ENCODE data around the gene MRPL37. TPM values are rescaled to one million over a fixed set of nuclear protein-coding genes. Genes with fewer than 3 reads are reported as not detected.
"Not testable (repeated sequence)": the region's sequence is repeated elsewhere in the genome, so short reads cannot be mapped to it uniquely, and the experiment has no call there.

MRPL37 gene
- total and polyA plus RNA-seq, 8 donors, result 24.8 to 111 (median 50.9) TPM

- Histone ChIP-seq H3K27me3 (no peaks in the 10 kb centered on the region), H3K36me3 (peaks cover 10 to 34% (median 29%) of the 10 kb centered on the region in 4 donors), H3K4me3 (peak overlapping the region; percentile 77 to 100 (median 96)), H3K4me1 (peaks cover 14 to 45% (median 31%) of the 10 kb centered on the region in 4 donors), H3K9me3 (no peaks in the 10 kb centered on the region), H3K27ac (peak overlapping the region; percentile 70 to 90 (median 83))
- intact Hi-C loops (cut with DNase I; ENCODE audit: low total_unique reads), result no loop called here
- DNase-seq, result no peak
- WGBS, 5 donors, result 0 to 2% (median 1%) methylated on average over 7 to 15 of the region's 15 CpGs
- no peak for TF ChIP-seq EP300 (IDR thresholded peaks at IDR 0.05)
- no peak for TF ChIP-seq CTCF (IDR thresholded peaks at IDR 0.05)
- no peak for TF ChIP-seq POLR2AphosphoS5 (IDR thresholded peaks at IDR 0.05)
Measured at GRCh38 chr1:54200519-54200997, 591 bp downstream of the MRPL37 start.

DNA sequence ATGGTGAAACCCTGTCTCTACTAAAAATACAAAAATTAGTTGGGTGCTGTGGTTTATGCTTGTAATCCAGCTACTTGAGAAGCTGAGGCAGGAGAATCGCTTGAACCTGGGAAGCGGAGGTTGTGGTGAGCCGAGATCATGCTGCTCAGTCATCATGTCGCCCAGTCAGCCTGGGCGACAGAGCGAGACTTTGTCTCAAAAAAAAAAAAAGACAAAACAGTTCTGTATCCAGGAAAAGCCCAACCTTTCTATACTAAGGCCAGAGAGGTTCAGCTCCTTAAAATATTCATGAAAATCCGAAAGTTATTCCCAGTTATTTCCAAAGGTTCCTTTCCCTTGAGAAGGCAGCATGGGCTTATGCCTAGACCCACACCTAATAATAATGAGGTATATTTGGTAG, 4.2 kb downstream of the MRPL37 start:
- Histone ChIP-seq H3K27ac (no peak overlapping the region), H3K36me3 (peaks cover 30 to 62% (median 58%) of the 10 kb centered on the region in 4 donors), H3K4me3 (no peak overlapping the region), H3K27me3 (no peaks in the 10 kb centered on the region), H3K9me3 (no peaks in the 10 kb centered on the region), H3K4me1 (peaks cover 12 to 39% (median 26%) of the 10 kb centered on the region in 4 donors)
- no peak for DNase-seq
- WGBS, 5 donors, result 79 to 82% (median 81%) methylated on average over 7 of the region's 7 CpGs
- TF ChIP-seq POLR2A (IDR thresholded peaks at IDR 0.05), result no peak
- no peak for TF ChIP-seq CTCF (IDR thresholded peaks at IDR 0.05)
- TF ChIP-seq POLR2AphosphoS5 (IDR thresholded peaks at IDR 0.05), result no peak
- TF ChIP-seq EP300 (IDR thresholded peaks at IDR 0.05), result no peak
- intact Hi-C loops (cut with DNase I; ENCODE audit: low total_unique reads), result no loop called here

- H3K36me3 ChIP-seq, result peaks cover 61 to 91% (median 89%) of the 10 kb centered on the region in 4 donors
- intact Hi-C loops (cut with DNase I; ENCODE audit: low total_unique reads), result no loop called here
Measured at GRCh38 chr1:54207287-54207686, 7.3 kb downstream of the MRPL37 start.

GRCh38 chr1:54207896-54208295, 7.9 kb downstream of the MRPL37 start:
- H3K27me3 ChIP-seq; H3K27ac ChIP-seq; H3K4me3 ChIP-seq; DNase-seq; H3K9me3 ChIP-seq; H3K4me1 ChIP-seq; intact Hi-C loops (cut with DNase I; ENCODE audit: low total_unique reads): not testable (repeated sequence)
- 60 to 71% (median 63%) methylated on average over 4 of the region's 4 CpGs for WGBS, 5 donors
- H3K36me3 ChIP-seq, result peaks cover 67 to 94% (median 92%) of the 10 kb centered on the region in 4 donors

More at GRCh38 chr1:54207287-54207686, 7.3 kb downstream of the MRPL37 start:
- DNase-seq, result no peak
- H3K27me3 ChIP-seq, result no peaks in the 10 kb centered on the region
- TF ChIP-seq EP300 (IDR thresholded peaks at IDR 0.05) (no peak), CTCF (IDR thresholded peaks at IDR 0.05) (no peak), POLR2AphosphoS5 (IDR thresholded peaks at IDR 0.05) (no peak), POLR2A (IDR thresholded peaks at IDR 0.05) (no peak)
- H3K9me3 ChIP-seq, result no peaks in the 10 kb centered on the region
- peaks cover 0 to 14% (median 5%) of the 10 kb centered on the region in 4 donors for H3K4me1 ChIP-seq
- H3K4me3 ChIP-seq, result no peak overlapping the region
- no peak overlapping the region for H3K27ac ChIP-seq
- 0 to 88% (median 81%) methylated on average over 1 of the region's 1 CpG for WGBS, 5 donors

- intact Hi-C loops (cut with DNase I; ENCODE audit: low total_unique reads), result loop anchor here (10.0 kb wide), 1 partner anchor 192 kb away; the partner anchor contains the start of gene SSBP3
- no peak for TF ChIP-seq CTCF (IDR thresholded peaks at IDR 0.05)
- TF ChIP-seq POLR2AphosphoS5 (IDR thresholded peaks at IDR 0.05), result no peak
- no peak for TF ChIP-seq POLR2A (IDR thresholded peaks at IDR 0.05)
- no peak for TF ChIP-seq EP300 (IDR thresholded peaks at IDR 0.05)
- H3K9me3 ChIP-seq, result no peaks in the 10 kb centered on the region
- 65 to 73% (median 72%) methylated on average over 1 of the region's 1 CpG for WGBS, 5 donors
- peaks cover 0 to 4% (median under 1%) of the 10 kb centered on the region in 4 donors for H3K4me1 ChIP-seq
- no peak overlapping the region for H3K27ac ChIP-seq
- no peaks in the 10 kb centered on the region for H3K27me3 ChIP-seq
- no peak overlapping the region for H3K4me3 ChIP-seq
- DNase-seq, result no peak
- peaks cover 91 to 100% (median 99%) of the 10 kb centered on the region in 4 donors for H3K36me3 ChIP-seq
Measured at GRCh38 chr1:54212872-54213271, 12.9 kb downstream of the MRPL37 start.
